GM21717 (cell line): ENCODE results near the gene KRT6A.

Experiments used
- ATAC-seq: cut with Tn5 transposase; IDR thresholded peaks from one replicate; pipeline ENCODE4 v1.9.1; 2021; ENCODE audit warnings: mild to moderate bottlenecking, moderate library complexity; ENCODE audit not compliant: unreplicated experiment

Gene KRT6A

DNA sequence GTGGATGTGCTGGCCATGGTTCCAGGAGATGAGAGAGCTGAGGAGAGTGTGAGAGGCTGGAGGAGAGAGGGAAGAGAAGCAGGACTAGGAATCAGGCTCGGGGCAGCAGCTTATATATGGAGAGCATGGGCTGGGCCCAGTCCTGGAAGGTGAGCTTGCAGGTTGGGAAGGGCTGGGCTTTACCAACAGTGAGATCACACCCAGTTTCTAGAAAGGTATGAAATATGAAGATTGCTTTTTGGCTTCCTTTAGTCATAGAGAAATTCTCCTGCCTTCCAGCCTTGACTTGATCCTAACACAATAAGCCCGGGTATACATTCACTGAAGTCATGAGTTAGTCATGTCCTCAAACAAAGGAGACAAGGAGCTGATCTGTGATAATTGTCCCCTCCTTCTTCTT, at the start of gene KRT6A:
Gene KRT6A (minus strand): TSS at position 86 of the 400 bp plus-strand sequence. CDS start 69 bp downstream, at position 17.
- ATAC-seq, result no peak

- ATAC-seq, result no peak
Observed at GRCh38 chr12:52542157-52542556, 49.1 kb upstream of the KRT6A start.

DNA sequence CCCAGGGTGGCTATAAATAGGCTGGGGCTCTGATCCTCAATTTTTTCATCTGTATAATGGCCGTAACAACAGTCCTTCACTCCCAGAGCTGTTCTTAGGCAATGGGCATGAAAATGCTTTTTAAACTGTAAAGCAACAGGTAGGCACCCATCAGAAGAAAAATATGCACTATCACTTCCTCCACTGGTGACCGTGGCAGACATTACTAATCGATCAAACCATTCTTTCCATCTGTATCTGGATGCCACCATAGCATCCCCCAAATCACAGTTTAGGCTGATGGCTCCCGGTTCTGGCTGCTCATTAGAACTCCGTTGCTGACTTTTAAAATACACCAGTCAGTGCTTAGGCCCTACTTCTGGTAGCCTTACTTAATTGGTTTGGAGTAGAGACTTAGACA, 48.7 kb upstream of the KRT6A start:
- no peak for ATAC-seq

GRCh38 chr12:52540531-52540930, 47.5 kb upstream of the KRT6A start:
- no peak for ATAC-seq

DNA sequence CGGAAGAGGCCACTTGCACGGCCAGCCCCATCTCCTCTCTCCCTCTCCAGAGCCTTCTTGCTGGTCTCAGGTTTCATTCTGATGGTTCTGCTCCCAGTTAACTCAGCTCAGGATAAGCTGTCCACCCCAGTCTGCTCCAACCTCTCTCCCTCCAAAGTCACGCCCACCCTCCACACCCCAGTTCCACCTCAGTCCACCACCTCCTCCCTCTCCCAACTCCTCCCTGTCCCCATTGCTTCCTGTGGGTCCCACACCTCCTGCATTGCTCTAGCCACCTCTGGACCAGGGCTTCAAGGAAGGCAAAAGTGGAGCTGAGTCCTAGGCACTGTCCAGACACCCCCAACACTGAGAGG, 46.7 kb upstream of the KRT6A start:
- ATAC-seq, result no peak

- ATAC-seq, result no peak
Observed at GRCh38 chr12:52539083-52539820, 46.2 kb upstream of the KRT6A start.

GRCh38 chr12:52537101-52537500, 44.0 kb upstream of the KRT6A start:
- ATAC-seq, result no peak

DNA sequence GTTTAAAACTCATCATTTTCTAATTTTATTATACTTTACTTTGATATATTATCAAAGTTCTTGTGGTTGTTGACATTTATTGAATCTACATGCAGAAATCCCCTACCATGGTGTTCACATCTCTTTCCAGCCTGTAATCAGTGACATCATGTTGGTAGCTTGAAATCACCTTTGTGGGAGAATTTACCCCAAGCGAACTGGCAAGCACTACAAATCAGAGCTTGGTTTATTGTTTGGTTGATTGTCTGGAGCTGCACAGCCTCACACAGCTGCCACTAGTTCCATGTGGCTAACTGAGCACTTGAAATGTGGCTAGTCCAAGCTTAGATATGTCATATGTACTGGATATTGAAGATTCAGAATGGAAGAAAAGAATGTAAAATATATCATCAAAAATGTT, 42.5 kb upstream of the KRT6A start:
- ATAC-seq, result no peak

GRCh38 chr12:52534482-52534881, 41.4 kb upstream of the KRT6A start:
- ATAC-seq, result no peak

GRCh38 chr12:52533686-52534470, 40.8 kb upstream of the KRT6A start:
- ATAC-seq, result no peak

GRCh38 chr12:52532636-52533035, 39.6 kb upstream of the KRT6A start:
- ATAC-seq, result no peak

DNA sequence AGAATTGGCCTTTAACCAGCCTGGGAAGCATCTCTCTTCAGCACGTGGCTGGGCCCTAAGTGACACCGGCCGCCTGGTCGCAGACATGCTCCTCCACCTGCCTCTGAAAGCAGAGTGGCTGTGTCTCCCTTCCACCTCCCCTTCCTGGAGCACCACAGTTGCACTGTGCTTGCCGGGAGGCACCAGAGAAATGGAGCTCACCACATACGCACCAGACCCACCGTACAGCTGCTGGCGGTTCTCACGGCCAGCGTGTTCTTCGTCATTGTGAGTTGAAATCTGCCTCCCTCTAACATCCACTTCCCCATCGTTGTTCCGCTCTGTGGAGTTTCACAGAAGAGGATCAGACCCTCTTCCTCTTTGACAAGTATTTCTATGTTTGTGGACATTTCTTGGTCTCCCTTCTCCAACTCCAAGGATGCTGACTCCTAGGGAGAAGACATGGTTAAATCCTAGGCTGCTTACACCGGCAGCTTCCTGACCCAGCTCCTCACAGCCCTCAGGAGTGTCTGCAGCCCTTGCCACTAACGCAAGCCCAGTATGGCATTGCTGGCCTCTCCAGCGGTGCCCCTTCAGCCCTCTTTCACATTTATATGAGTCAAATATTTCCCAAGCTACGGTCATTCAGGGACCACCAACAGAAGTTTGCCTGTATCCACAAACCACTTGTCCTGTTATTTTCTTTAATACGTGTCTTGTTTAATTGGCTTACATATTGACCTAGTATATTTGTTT, 38.7 kb upstream of the KRT6A start:
- ATAC-seq, result no peak

DNA sequence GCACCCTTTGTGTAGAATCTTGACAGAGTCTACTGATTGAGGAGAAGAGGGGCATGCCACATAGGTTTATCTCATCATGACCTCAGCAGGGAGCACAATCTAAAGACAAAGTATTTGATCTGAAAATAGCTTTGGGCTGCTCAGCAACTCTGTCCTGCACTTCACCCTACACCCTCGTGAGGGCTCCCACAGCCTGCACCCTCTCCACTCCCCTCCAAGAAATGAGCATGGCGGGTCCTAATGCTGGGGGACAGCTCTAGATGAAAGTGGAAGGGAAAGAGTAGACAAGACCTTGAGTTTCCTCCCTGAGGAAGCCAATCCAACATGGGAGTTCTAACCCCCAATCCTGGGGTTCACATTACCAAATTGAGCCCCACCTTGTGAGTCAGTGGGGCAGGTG, 37.8 kb upstream of the KRT6A start:
- ATAC-seq, result no peak

- ATAC-seq, result no peak
Observed at GRCh38 chr12:52530366-52530765, 37.3 kb upstream of the KRT6A start.

GRCh38 chr12:52529846-52530245, 36.8 kb upstream of the KRT6A start:
- no peak for ATAC-seq

DNA sequence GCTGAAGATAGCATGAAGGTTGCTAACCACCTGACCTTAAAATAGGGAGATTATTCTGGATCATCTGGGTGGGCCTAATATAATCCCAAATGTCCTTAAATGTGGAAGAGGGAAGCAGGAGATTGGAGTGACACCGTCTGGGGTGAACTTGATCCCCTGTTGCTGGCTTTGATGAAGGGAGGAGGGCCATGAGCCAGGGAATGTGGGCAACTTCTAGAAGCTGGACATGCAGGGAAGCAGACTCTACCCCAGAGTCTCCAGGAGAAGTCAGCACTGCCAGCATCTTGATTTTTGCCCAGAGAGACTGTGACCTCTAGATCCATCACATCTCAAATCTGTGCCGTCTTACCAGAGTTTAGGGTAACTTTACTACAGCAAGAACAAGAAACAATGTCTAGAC, 36.4 kb upstream of the KRT6A start:
- ATAC-seq, result no peak

DNA sequence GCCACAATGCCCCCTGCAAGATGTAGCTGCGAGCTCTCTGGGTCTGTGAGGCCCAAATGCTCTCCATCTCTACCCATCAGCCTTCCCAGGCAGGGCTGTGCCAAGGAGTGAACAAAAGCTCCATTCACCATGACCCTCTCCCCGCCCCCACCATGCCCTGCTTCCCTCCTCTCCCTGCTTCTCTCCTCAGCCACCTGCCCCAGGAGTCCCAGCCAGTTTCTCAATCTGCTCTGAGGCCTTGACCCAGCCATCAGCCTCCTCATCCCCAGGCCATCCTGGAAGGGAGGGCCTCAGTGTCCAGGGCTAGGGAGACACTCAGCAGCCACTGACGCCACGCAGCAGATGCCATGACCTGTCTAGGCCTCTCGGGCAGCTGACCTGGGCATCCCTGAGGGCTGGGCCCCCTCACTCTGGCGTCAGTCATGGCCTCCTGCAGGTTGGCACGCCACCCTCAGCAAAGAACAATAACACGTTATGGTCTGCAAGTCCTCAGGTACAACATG, 35.6 kb upstream of the KRT6A start:
- no peak for ATAC-seq

- ATAC-seq, result no peak
Observed at GRCh38 chr12:52527121-52527800, 34.2 kb upstream of the KRT6A start.

GRCh38 chr12:52526511-52526951, 33.5 kb upstream of the KRT6A start:
- no peak for ATAC-seq

- ATAC-seq, result no peak
Observed at GRCh38 chr12:52525661-52526499, 32.8 kb upstream of the KRT6A start.
